MM.1S (cell line): ENCODE measurements around the gene KCNQ1.

Experiments used
- EZH2 ChIP-seq: fragments of 300-600 bp; sonication (generic); optimal IDR thresholded peaks from 2 replicates; pipeline ENCODE3; 2017; ENCODE audit warnings: low read depth, mild to moderate bottlenecking, antibody characterized with exemption, low read length, mixed read lengths
- TF ChIP-seq, protein P1 (sequence below): fragments of 300-600 bp; sonication (generic); IDR thresholded peaks from 2 replicates; pipeline ENCODE4 v1.5.1; 2016; ENCODE audit warnings: antibody characterized with exemption, low read length, mixed read lengths

DNA sequence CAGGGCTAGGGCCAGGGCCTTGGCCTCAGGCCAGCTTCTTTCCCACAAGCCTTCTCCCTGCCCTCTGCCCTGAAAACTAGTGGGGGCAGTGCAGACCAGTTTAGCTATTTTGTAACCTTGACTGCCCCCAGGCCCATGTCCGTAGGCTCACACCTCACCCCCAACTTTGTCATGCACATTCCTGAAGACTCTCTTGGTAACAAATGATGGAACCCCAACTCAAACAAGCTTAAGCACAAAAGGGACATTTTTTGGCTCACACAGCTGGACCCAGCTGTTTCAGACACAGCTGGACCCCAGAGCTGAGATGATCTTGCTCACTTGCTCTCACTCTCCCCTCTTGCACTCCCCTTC lies 208.4 kb downstream of the KCNQ1 start:
- TF ChIP-seq EZH2: no peak
- TF ChIP-seq, protein P1, sequence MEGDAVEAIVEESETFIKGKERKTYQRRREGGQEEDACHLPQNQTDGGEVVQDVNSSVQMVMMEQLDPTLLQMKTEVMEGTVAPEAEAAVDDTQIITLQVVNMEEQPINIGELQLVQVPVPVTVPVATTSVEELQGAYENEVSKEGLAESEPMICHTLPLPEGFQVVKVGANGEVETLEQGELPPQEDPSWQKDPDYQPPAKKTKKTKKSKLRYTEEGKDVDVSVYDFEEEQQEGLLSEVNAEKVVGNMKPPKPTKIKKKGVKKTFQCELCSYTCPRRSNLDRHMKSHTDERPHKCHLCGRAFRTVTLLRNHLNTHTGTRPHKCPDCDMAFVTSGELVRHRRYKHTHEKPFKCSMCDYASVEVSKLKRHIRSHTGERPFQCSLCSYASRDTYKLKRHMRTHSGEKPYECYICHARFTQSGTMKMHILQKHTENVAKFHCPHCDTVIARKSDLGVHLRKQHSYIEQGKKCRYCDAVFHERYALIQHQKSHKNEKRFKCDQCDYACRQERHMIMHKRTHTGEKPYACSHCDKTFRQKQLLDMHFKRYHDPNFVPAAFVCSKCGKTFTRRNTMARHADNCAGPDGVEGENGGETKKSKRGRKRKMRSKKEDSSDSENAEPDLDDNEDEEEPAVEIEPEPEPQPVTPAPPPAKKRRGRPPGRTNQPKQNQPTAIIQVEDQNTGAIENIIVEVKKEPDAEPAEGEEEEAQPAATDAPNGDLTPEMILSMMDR: no peak
